Measurements from ENCODE around the gene CLIP2.
"Not testable (repeated sequence)": the region's sequence is repeated elsewhere in the genome, so short reads cannot be mapped to it uniquely, and the experiment has no call there.

CLIP2 gene

GRCh38 chr7:74311305-74311744 is 22.1 kb downstream of the CLIP2 start:
- Histone ChIP-seq H3K27me3 (ENCODE audit: control insufficient read depth, insufficient read depth, low read length, poor library complexity, severe bottlenecking) (no peaks in the 10 kb centered on the region), H3K4me1 (ENCODE audit: control insufficient read depth, insufficient read depth, low read length) (peaks cover 5% of the 10 kb centered on the region), H3K9me3 (ENCODE audit: control insufficient read depth, low read length) (no peaks in the 10 kb centered on the region), H3K27ac (ENCODE audit: insufficient read depth, low read depth, low read length, poor library complexity, severe bottlenecking) (no peak overlapping the region), H3K36me3 (ENCODE audit: control insufficient read depth, insufficient read depth, low read length) (no peaks in the 10 kb centered on the region), H3K4me3 (ENCODE audit: insufficient read depth, low read depth, low read length) (no peak overlapping the region)
- WGBS, 2 experiments, result 92 to 98% methylated on average over 3 to 4 of the region's 4 CpGs

- Histone ChIP-seq H3K27me3 (ENCODE audit: control insufficient read depth, insufficient read depth, low read length, poor library complexity, severe bottlenecking) (no peaks in the 10 kb centered on the region), H3K4me1 (ENCODE audit: control insufficient read depth, insufficient read depth, low read length) (no peaks in the 10 kb centered on the region), H3K36me3 (ENCODE audit: control insufficient read depth, insufficient read depth, low read length) (no peaks in the 10 kb centered on the region), H3K4me3 (ENCODE audit: insufficient read depth, low read depth, low read length) (no peak overlapping the region), H3K9me3 (ENCODE audit: control insufficient read depth, low read length) (no peaks in the 10 kb centered on the region), H3K27ac (ENCODE audit: insufficient read depth, low read depth, low read length, poor library complexity, severe bottlenecking) (no peak overlapping the region)
- WGBS, 2 experiments, result 90 to 91% methylated on average over 16 of the region's 16 CpGs
Observed at GRCh38 chr7:74312418-74313028, 23.3 kb downstream of the CLIP2 start.

- not testable (repeated sequence) for H3K4me1 ChIP-seq (ENCODE audit: control insufficient read depth, insufficient read depth, low read length); H3K27ac ChIP-seq (ENCODE audit: insufficient read depth, low read depth, low read length, poor library complexity, severe bottlenecking); H3K27me3 ChIP-seq (ENCODE audit: control insufficient read depth, insufficient read depth, low read length, poor library complexity, severe bottlenecking); H3K36me3 ChIP-seq (ENCODE audit: control insufficient read depth, insufficient read depth, low read length); H3K4me3 ChIP-seq (ENCODE audit: insufficient read depth, low read depth, low read length); H3K9me3 ChIP-seq (ENCODE audit: control insufficient read depth, low read length)
- WGBS, 2 experiments, result 86 to 93% methylated on average over 3 to 4 of the region's 4 CpGs
Observed at GRCh38 chr7:74315891-74316290, 26.7 kb downstream of the CLIP2 start.

- no peak overlapping the region for H3K27ac ChIP-seq (ENCODE audit: insufficient read depth, low read depth, low read length, poor library complexity, severe bottlenecking)
- no peaks in the 10 kb centered on the region for H3K9me3 ChIP-seq (ENCODE audit: control insufficient read depth, low read length)
- H3K4me1 ChIP-seq (ENCODE audit: control insufficient read depth, insufficient read depth, low read length), result no peaks in the 10 kb centered on the region
- WGBS, 2 experiments, result 95% methylated on average over 20 of the region's 20 CpGs
- H3K27me3 ChIP-seq (ENCODE audit: control insufficient read depth, insufficient read depth, low read length, poor library complexity, severe bottlenecking), result no peaks in the 10 kb centered on the region
- no peaks in the 10 kb centered on the region for H3K36me3 ChIP-seq (ENCODE audit: control insufficient read depth, insufficient read depth, low read length)
- H3K4me3 ChIP-seq (ENCODE audit: insufficient read depth, low read depth, low read length), result no peak overlapping the region
Observed at GRCh38 chr7:74317146-74317782, 28.1 kb downstream of the CLIP2 start.

GRCh38 chr7:74318043-74318442 is 28.8 kb downstream of the CLIP2 start:
- H3K4me1 ChIP-seq (ENCODE audit: control insufficient read depth, insufficient read depth, low read length), result no peaks in the 10 kb centered on the region
- no peaks in the 10 kb centered on the region for H3K9me3 ChIP-seq (ENCODE audit: control insufficient read depth, low read length)
- H3K27ac ChIP-seq (ENCODE audit: insufficient read depth, low read depth, low read length, poor library complexity, severe bottlenecking), result no peak overlapping the region
- WGBS, 2 experiments, result 94% methylated on average over 8 of the region's 8 CpGs
- no peak overlapping the region for H3K4me3 ChIP-seq (ENCODE audit: insufficient read depth, low read depth, low read length)
- no peaks in the 10 kb centered on the region for H3K36me3 ChIP-seq (ENCODE audit: control insufficient read depth, insufficient read depth, low read length)
- H3K27me3 ChIP-seq (ENCODE audit: control insufficient read depth, insufficient read depth, low read length, poor library complexity, severe bottlenecking), result no peaks in the 10 kb centered on the region

DNA sequence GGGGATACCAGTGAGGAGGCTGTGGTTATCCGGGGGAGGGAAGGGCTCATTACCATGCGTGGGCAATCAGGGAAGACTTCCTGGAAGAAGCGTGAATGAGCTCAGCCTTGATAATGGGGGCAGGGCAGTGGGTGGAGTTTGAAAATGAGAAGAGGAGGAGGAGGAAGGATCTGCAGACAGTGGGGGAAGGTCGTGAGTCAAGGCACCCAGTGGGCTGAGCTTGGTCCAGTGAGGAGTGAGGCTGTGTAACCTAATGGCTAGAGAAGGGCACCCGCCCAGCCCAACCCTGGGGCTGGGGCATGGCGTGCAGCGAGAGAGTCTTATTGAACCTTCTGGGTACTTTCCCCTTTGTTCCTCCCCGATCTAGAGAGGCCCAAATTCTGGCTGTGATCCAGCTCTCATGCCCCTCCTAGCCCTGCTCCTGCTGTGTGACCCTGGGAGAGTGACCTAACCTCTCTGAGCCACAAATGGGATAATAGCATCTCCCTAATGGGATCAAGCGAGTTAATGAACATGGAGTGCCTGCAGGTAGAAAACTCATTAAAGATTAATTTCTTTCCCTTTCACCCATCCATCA is 31.5 kb downstream of the CLIP2 start:
- 71 to 72% methylated on average over 9 of the region's 9 CpGs for WGBS, 2 experiments
- no peaks in the 10 kb centered on the region for H3K4me1 ChIP-seq (ENCODE audit: control insufficient read depth, insufficient read depth, low read length)
- no peak overlapping the region for H3K27ac ChIP-seq (ENCODE audit: insufficient read depth, low read depth, low read length, poor library complexity, severe bottlenecking)
- H3K4me3 ChIP-seq (ENCODE audit: insufficient read depth, low read depth, low read length), result no peak overlapping the region
- H3K27me3 ChIP-seq (ENCODE audit: control insufficient read depth, insufficient read depth, low read length, poor library complexity, severe bottlenecking), result no peaks in the 10 kb centered on the region
- no peaks in the 10 kb centered on the region for H3K9me3 ChIP-seq (ENCODE audit: control insufficient read depth, low read length)
- H3K36me3 ChIP-seq (ENCODE audit: control insufficient read depth, insufficient read depth, low read length), result no peaks in the 10 kb centered on the region

- H3K4me3 ChIP-seq (ENCODE audit: insufficient read depth, low read depth, low read length); H3K9me3 ChIP-seq (ENCODE audit: control insufficient read depth, low read length); H3K27me3 ChIP-seq (ENCODE audit: control insufficient read depth, insufficient read depth, low read length, poor library complexity, severe bottlenecking); H3K4me1 ChIP-seq (ENCODE audit: control insufficient read depth, insufficient read depth, low read length); H3K36me3 ChIP-seq (ENCODE audit: control insufficient read depth, insufficient read depth, low read length); H3K27ac ChIP-seq (ENCODE audit: insufficient read depth, low read depth, low read length, poor library complexity, severe bottlenecking): not testable (repeated sequence)
- 91 to 96% methylated on average over 8 of the region's 9 CpGs for WGBS, 2 experiments
Observed at GRCh38 chr7:74322892-74323291, 33.7 kb downstream of the CLIP2 start.

- H3K4me1 ChIP-seq (ENCODE audit: control insufficient read depth, insufficient read depth, low read length), result no peaks in the 10 kb centered on the region
- WGBS, 2 experiments, result 84 to 86% methylated on average over 12 of the region's 12 CpGs
- no peaks in the 10 kb centered on the region for H3K36me3 ChIP-seq (ENCODE audit: control insufficient read depth, insufficient read depth, low read length)
- H3K9me3 ChIP-seq (ENCODE audit: control insufficient read depth, low read length), result no peaks in the 10 kb centered on the region
- no peak overlapping the region for H3K27ac ChIP-seq (ENCODE audit: insufficient read depth, low read depth, low read length, poor library complexity, severe bottlenecking)
- H3K4me3 ChIP-seq (ENCODE audit: insufficient read depth, low read depth, low read length), result no peak overlapping the region
- no peaks in the 10 kb centered on the region for H3K27me3 ChIP-seq (ENCODE audit: control insufficient read depth, insufficient read depth, low read length, poor library complexity, severe bottlenecking)
Observed at GRCh38 chr7:74324531-74325209, 35.5 kb downstream of the CLIP2 start.

DNA sequence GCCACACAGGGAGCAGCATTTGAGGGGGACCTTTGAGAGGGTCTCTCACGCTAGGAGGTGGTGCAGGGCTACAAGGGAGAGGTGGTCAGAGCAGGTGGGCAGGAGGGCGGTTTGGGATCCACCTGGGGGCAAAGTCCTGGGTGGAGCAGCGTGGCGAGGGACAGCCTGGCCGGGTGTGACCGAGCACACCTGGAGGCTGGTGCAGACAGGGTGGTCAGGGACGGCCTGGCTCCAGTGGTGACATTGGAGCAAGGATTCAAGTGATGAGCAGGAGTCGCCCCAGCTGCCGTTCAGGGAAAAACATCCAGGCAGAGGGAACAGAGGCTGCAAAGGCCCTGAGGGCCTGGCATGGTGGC is 36.0 kb downstream of the CLIP2 start:
- H3K4me1 ChIP-seq (ENCODE audit: control insufficient read depth, insufficient read depth, low read length), result no peaks in the 10 kb centered on the region
- no peak overlapping the region for H3K27ac ChIP-seq (ENCODE audit: insufficient read depth, low read depth, low read length, poor library complexity, severe bottlenecking)
- H3K27me3 ChIP-seq (ENCODE audit: control insufficient read depth, insufficient read depth, low read length, poor library complexity, severe bottlenecking), result no peaks in the 10 kb centered on the region
- no peaks in the 10 kb centered on the region for H3K36me3 ChIP-seq (ENCODE audit: control insufficient read depth, insufficient read depth, low read length)
- 84% methylated on average over 9 of the region's 9 CpGs for WGBS, 2 experiments
- no peak overlapping the region for H3K4me3 ChIP-seq (ENCODE audit: insufficient read depth, low read depth, low read length)
- H3K9me3 ChIP-seq (ENCODE audit: control insufficient read depth, low read length), result no peaks in the 10 kb centered on the region

- H3K27me3 ChIP-seq (ENCODE audit: control insufficient read depth, insufficient read depth, low read length, poor library complexity, severe bottlenecking), result no peaks in the 10 kb centered on the region
- H3K27ac ChIP-seq (ENCODE audit: insufficient read depth, low read depth, low read length, poor library complexity, severe bottlenecking), result no peak overlapping the region
- no peaks in the 10 kb centered on the region for H3K36me3 ChIP-seq (ENCODE audit: control insufficient read depth, insufficient read depth, low read length)
- no peak overlapping the region for H3K4me3 ChIP-seq (ENCODE audit: insufficient read depth, low read depth, low read length)
- no peaks in the 10 kb centered on the region for H3K4me1 ChIP-seq (ENCODE audit: control insufficient read depth, insufficient read depth, low read length)
- no peaks in the 10 kb centered on the region for H3K9me3 ChIP-seq (ENCODE audit: control insufficient read depth, low read length)
- 92 to 93% methylated on average over 7 of the region's 7 CpGs for WGBS, 2 experiments
Observed at GRCh38 chr7:74329225-74329624, 40.0 kb downstream of the CLIP2 start.

Data from ectodermal cell (in vitro differentiated cells).